Glomerular endothelial cell (primary cell): ENCODE results near the gene JPT1. TPM values are rescaled to one million over a fixed set of nuclear protein-coding genes. Genes with fewer than 3 reads are reported as not detected.
A peak's percentile ranks its signal among the peaks of the same experiment; 100 is the strongest.
"Not testable (repeated sequence)": the region's sequence is repeated elsewhere in the genome, so short reads cannot be mapped to it uniquely, and the experiment has no call there.

Source experiments
- DNase-seq: peaks from one replicate; pipeline ENCODE4 v3.0.0-alpha.2; 2011; ENCODE audit warnings: low read depth, low spot score; ENCODE audit errors: extremely low read depth
- total RNA-seq: library from RNA; depleted of rRNA; stranded (reverse); fragments of >200 nt; gene quantifications from 2 replicates; pipeline ENCODE4 v1.2.3, GENCODE V29; 2015

The JPT1 gene
- total RNA-seq, 1 donor from 2014 or later: 257 TPM

- DNase-seq: no peak
Measured at GRCh38 chr17:75131278-75132017, 22.9 kb downstream of the JPT1 start, which contains the start of gene NT5C. Gene NT5C (minus strand): TSS chr17:75131742. CDS start chr17:75131707, 35 bp downstream.

GRCh38 chr17:75130632-75131277, 23.6 kb downstream of the JPT1 start:
- DNase-seq: no peak

- DNase-seq: no peak
Measured at GRCh38 chr17:75130059-75130631, 24.2 kb downstream of the JPT1 start.

GRCh38 chr17:75129576-75129975, 24.7 kb downstream of the JPT1 start:
- no peak for DNase-seq

- DNase-seq: no peak
Measured at GRCh38 chr17:75128694-75129505, 25.4 kb downstream of the JPT1 start.

GRCh38 chr17:75127936-75128335, 26.4 kb downstream of the JPT1 start:
- DNase-seq: not testable (repeated sequence)

- DNase-seq: no peak
Measured at GRCh38 chr17:75126954-75127353, 27.4 kb downstream of the JPT1 start.

- no peak for DNase-seq
Measured at GRCh38 chr17:75125984-75126383, 28.3 kb downstream of the JPT1 start.

- no peak for DNase-seq
Measured at GRCh38 chr17:75124819-75125162, 29.5 kb downstream of the JPT1 start.

- peak; percentile 39 for DNase-seq
Measured at GRCh38 chr17:75124041-75124818, 30.1 kb downstream of the JPT1 start.

GRCh38 chr17:75118307-75118706, 36.0 kb downstream of the JPT1 start:
- no peak for DNase-seq

GRCh38 chr17:75116737-75117136, 37.6 kb downstream of the JPT1 start:
- no peak for DNase-seq

- no peak for DNase-seq
Measured at GRCh38 chr17:75115555-75115954, 38.8 kb downstream of the JPT1 start.

GRCh38 chr17:75114552-75115314, 39.6 kb downstream of the JPT1 start:
- no peak for DNase-seq

GRCh38 chr17:75113798-75114551, 40.3 kb downstream of the JPT1 start:
- peak; percentile 85 for DNase-seq

- DNase-seq: no peak
Measured at GRCh38 chr17:75111777-75112335, 42.5 kb downstream of the JPT1 start.

GRCh38 chr17:75110234-75110937, 43.9 kb downstream of the JPT1 start:
- DNase-seq: no peak
